Testis (tissue), 3 donors: Measurements from ENCODE around the gene SRBD1. TPM values are rescaled to one million over a fixed set of nuclear protein-coding genes. Genes with fewer than 3 reads are reported as not detected.

ENCODE experiments used
- DNase-seq: peaks from one replicate; pipeline ENCODE4 v3.0.0-alpha.2; 2019
- H3K27ac ChIP-seq, 2 donors: fragments of 200-600 bp; sonication (generic); one replicate each; pipeline ENCODE4 v1.5.1; 2019
- H3K27me3 ChIP-seq: fragments of 200-600 bp; sonication (generic); one replicate; pipeline ENCODE4 v1.5.1; 2019
- H3K36me3 ChIP-seq: fragments of 200-600 bp; sonication (generic); one replicate; pipeline ENCODE4 v1.5.1; 2017; ENCODE audit warnings: low read depth; ENCODE audit errors: missing control alignments
- H3K4me1 ChIP-seq: fragments of 200-600 bp; sonication (generic); one replicate; pipeline ENCODE4 v1.5.1; 2019
- H3K4me3 ChIP-seq, 2 donors: fragments of 200-600 bp; sonication (generic); one replicate each; pipeline ENCODE4 v1.5.1; 2017 to 2019
- H3K9me3 ChIP-seq: fragments of 200-600 bp; sonication (generic); one replicate; pipeline ENCODE4 v1.5.1; 2017
- CTCF ChIP-seq, 3 experiments: fragments of 450-650 bp in 2 of 3; fragments of 200-600 bp in 1 of 3; sonication (generic) in 1 of 3; IDR thresholded peaks; one replicate each; pipeline ENCODE4 v1.5.1; 2016 to 2019; ENCODE audit warnings: antibody characterized with exemption in 3 of 3, mild to moderate bottlenecking in 2 of 3, moderate library complexity in 1 of 3
- POLR2A ChIP-seq: fragments of 450-650 bp; IDR thresholded peaks from one replicate; pipeline ENCODE4 v1.6.1; 2017; ENCODE audit warnings: antibody characterized with exemption, mild to moderate bottlenecking, moderate library complexity
- WGBS, 2 donors: methylation state at CpG; one replicate each; pipeline ENCODE4 v1.1.5; 2018; 5-methylcytosine and 5-hydroxymethylcytosine counted together
- intact Hi-C: fragments of 100-400 bp; cut with DNase I; formaldehyde crosslinking; loops from one replicate; pipeline ENCODE4 v1.15.1; 2023; ENCODE audit warnings: low total_unique reads
- polyA plus RNA-seq: library from polyadenylated mRNA; stranded (reverse); fragments of 350-450 nt; fragmentation: Illumina TruSeq; extraction: RNeasy Lipid Tissue Mini Kit (QIAGEN cat#74804); gene quantifications from one replicate; pipeline ENCODE4 v1.2.3, GENCODE V29; 2014; ENCODE audit warnings: low read depth, low replicate concordance; ENCODE audit not compliant: insufficient read depth
- total RNA-seq, 2 donors: library from RNA; depleted of rRNA; stranded (reverse); fragments of >200 nt; gene quantifications; one replicate each; pipeline ENCODE4 v1.2.3, GENCODE V29; 2016

The SRBD1 gene
- total and polyA plus RNA-seq, 3 donors from 2014 or later = 9.0 to 29.7 (median 27.8) TPM

DNA sequence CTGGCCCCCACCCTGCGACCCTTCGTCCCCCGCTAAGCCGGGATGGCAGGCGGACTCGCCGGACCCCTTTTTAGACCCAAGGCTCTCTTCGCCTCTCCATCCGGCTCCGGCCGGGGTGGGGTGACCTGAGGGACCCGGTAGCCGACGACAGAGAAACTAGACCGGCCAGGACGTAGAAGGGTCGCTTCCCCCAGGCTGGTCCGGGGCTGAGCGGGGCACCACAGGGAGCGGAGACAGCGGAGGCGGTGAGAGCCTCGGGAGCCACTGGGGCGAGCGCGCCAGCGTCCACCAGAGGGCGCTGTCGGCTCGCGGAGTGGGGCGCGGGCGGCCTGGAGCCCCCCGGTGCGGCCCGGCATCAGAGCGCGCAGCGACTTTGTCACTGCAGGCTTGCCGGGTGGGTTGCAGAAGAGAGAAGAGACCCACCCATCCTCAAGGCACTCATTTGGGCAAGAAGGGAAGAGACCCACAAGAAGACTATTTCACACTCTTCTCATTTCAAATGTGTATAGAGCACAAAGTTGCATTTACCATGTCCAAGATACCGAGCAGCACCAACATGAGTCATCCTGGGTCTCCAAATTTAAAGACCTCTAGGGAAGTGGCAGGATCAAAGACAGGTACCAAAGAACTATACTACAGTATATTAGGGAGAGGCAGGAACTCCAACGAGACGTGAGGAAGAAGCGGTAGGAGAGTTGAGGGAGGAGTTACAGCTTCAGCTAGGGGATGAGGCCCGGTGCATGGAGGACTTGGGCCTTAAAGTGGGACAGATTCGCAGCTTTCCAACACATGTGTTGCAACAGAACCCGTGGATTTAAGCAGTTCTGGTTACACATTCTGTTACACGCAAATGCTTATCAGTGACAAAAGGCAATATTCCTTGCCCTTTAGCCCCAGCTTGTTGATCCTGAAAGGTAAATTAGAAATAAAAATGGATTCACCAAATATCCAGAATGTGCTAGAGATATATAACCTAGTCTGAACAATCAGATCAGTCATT is 32.8 kb upstream of the SRBD1 start:
- Histone ChIP-seq H3K9me3 (no peaks in the 10 kb centered on the region), H3K36me3 (no peaks in the 10 kb centered on the region), H3K4me3 (peak overlapping the region; percentile 48 to 55), H3K27me3 (no peaks in the 10 kb centered on the region), H3K27ac (no peak overlapping the region), H3K4me1 (no peaks in the 10 kb centered on the region)
- WGBS, 2 donors = 10 to 20% methylated on average over 19 to 49 of the region's 49 CpGs
- TF ChIP-seq CTCF (IDR thresholded peaks at IDR 0.05) (peak; percentile 98 to 99 (median 98)), POLR2A (no peak)
- peak; percentile 70 for DNase-seq
- intact Hi-C loops = loop anchor here (5.0 kb wide), 1 partner anchor 293 kb away; no protein-coding TSS in a partner anchor

- no peaks in the 10 kb centered on the region for H3K9me3 ChIP-seq
- H3K4me1 ChIP-seq = no peaks in the 10 kb centered on the region
These were observed 32.0 kb upstream of the SRBD1 start for GRCh38 chr2:45643095-45643494.

DNA sequence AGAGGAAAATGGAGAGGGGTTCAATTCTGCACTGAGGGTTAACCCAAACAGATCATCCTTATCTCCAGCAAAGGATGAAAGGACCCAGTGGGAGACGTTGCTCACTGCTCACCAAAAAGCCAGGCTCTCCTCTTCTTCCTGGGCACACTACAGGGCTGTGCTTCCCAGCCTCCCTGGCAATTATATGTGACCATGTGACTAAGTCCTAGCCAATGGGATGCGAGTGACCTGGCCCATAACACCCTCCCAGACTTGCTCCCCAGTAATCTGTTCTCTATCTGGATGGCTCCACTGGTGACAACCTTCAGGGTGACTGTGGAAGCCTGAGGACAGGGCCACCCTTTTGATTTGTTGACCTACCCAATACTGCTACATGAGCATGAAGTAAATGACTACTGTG is 29.5 kb upstream of the SRBD1 start:
- intact Hi-C loops = loop anchor here (5.0 kb wide), 1 partner anchor 297 kb away; no protein-coding TSS in a partner anchor
- Histone ChIP-seq H3K4me1 (peaks cover 9% of the 10 kb centered on the region), H3K27ac (no peak overlapping the region), H3K4me3 (no peak overlapping the region), H3K9me3 (no peaks in the 10 kb centered on the region), H3K27me3 (no peaks in the 10 kb centered on the region), H3K36me3 (no peaks in the 10 kb centered on the region)
- WGBS, 2 donors = 66 to 82% methylated on average over 2 of the region's 2 CpGs
- TF ChIP-seq POLR2A (no peak), CTCF (IDR thresholded peaks at IDR 0.05) (no peak)
- no peak for DNase-seq

More at GRCh38 chr2:45643095-45643494, 32.0 kb upstream of the SRBD1 start:
- no peak overlapping the region for H3K27ac ChIP-seq
- WGBS, 2 donors = 12 to 19% methylated on average over 10 to 11 of the region's 11 CpGs
- peak overlapping the region; percentile 48 to 55 for H3K4me3 ChIP-seq
- TF ChIP-seq CTCF (IDR thresholded peaks at IDR 0.05) = no peak
- TF ChIP-seq POLR2A = no peak
- intact Hi-C loops = loop anchor here (5.0 kb wide), 1 partner anchor 294 kb away; no protein-coding TSS in a partner anchor
- no peaks in the 10 kb centered on the region for H3K36me3 ChIP-seq
- DNase-seq = no peak
- no peaks in the 10 kb centered on the region for H3K27me3 ChIP-seq

DNA sequence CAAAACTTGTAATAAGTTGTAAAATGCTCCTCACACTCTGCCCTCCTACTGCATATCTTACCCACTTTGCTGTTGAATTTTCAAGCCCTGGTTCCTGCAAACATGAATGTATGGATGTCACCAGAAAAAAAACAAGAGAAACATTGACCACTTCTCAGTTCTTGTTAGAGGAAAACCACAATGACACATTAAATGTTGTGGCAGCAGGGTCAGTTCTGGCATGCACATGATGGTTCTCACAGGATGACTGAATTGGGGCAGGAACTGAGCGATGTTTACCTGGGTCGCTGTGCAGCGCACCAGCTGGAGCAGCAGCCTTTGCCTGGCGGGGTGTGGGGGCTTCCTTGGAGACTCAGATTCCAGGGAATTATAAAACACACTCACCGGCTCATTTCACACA is 26.4 kb upstream of the SRBD1 start:
- Histone ChIP-seq H3K36me3 (no peaks in the 10 kb centered on the region), H3K27me3 (no peaks in the 10 kb centered on the region), H3K27ac (no peak overlapping the region), H3K4me3 (no peak overlapping the region), H3K4me1 (peaks cover 13% of the 10 kb centered on the region), H3K9me3 (no peaks in the 10 kb centered on the region)
- intact Hi-C loops = no loop called here
- DNase-seq = no peak
- TF ChIP-seq POLR2A = no peak
- TF ChIP-seq CTCF (IDR thresholded peaks at IDR 0.05) = no peak
- WGBS, 2 donors = 93 to 94% methylated on average over 3 to 5 of the region's 5 CpGs
